ENCODE measurements around the gene MYO16.
A peak's percentile ranks its signal among the peaks of the same experiment; 100 is the strongest.

Gene MYO16

GRCh38 chr13:109140479-109141349 is 511.3 kb downstream of the MYO16 start:
- DNase-seq (ENCODE audit: low read depth) = no peak
- H3K4me3 ChIP-seq (ENCODE audit: low read depth, low read length) = no peak overlapping the region
- no peak for TF ChIP-seq CTCF (IDR thresholded peaks at IDR 0.05; ENCODE audit: insufficient read depth, low read depth, low read length, missing control alignments)

GRCh38 chr13:109141706-109142105 is 512.3 kb downstream of the MYO16 start:
- no peak for TF ChIP-seq CTCF (IDR thresholded peaks at IDR 0.05; ENCODE audit: insufficient read depth, low read depth, low read length, missing control alignments)
- DNase-seq (ENCODE audit: low read depth) = no peak
- no peak overlapping the region for H3K4me3 ChIP-seq (ENCODE audit: low read depth, low read length)

GRCh38 chr13:109144693-109145437 is 515.5 kb downstream of the MYO16 start:
- H3K4me3 ChIP-seq (ENCODE audit: low read depth, low read length) = no peak overlapping the region
- no peak for TF ChIP-seq CTCF (IDR thresholded peaks at IDR 0.05; ENCODE audit: insufficient read depth, low read depth, low read length, missing control alignments)
- DNase-seq (ENCODE audit: low read depth) = no peak

- H3K4me3 ChIP-seq (ENCODE audit: low read depth, low read length) = no peak overlapping the region
- peak; percentile 68 for TF ChIP-seq CTCF (IDR thresholded peaks at IDR 0.05; ENCODE audit: insufficient read depth, low read depth, low read length, missing control alignments)
- DNase-seq (ENCODE audit: low read depth) = peak; percentile 48
Measured at GRCh38 chr13:109145631-109146030, 516.2 kb downstream of the MYO16 start.

GRCh38 chr13:109146393-109146792 is 517.0 kb downstream of the MYO16 start:
- DNase-seq (ENCODE audit: low read depth) = no peak
- no peak for TF ChIP-seq CTCF (IDR thresholded peaks at IDR 0.05; ENCODE audit: insufficient read depth, low read depth, low read length, missing control alignments)
- H3K4me3 ChIP-seq (ENCODE audit: low read depth, low read length) = no peak overlapping the region

- DNase-seq (ENCODE audit: low read depth) = no peak
- H3K4me3 ChIP-seq (ENCODE audit: low read depth, low read length) = no peak overlapping the region
- TF ChIP-seq CTCF (IDR thresholded peaks at IDR 0.05; ENCODE audit: insufficient read depth, low read depth, low read length, missing control alignments) = no peak
Measured at GRCh38 chr13:109146912-109147647, 517.7 kb downstream of the MYO16 start.
